ENCODE data around the gene TKT.

Gene TKT

DNA sequence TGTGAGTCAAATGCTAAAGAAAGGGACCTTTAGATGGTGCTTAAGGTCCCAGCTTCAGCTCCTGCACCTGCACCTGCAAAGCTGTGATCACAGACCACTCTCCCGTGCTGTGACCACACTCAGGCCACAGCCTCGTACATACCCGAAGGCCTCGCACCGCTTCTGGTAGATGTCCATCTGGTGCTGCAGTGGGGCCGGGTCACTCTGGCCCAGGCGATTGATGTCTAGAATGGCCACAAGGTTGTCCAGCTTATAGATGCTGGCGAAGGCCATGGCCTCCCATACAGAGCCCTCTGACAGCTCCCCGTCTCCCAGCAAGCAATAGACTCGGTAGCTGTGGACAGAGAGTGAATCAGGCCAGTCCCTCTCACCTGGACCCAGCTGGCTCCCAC lies 21.0 kb downstream of the TKT start:
- TF ChIP-seq, protein P1, sequence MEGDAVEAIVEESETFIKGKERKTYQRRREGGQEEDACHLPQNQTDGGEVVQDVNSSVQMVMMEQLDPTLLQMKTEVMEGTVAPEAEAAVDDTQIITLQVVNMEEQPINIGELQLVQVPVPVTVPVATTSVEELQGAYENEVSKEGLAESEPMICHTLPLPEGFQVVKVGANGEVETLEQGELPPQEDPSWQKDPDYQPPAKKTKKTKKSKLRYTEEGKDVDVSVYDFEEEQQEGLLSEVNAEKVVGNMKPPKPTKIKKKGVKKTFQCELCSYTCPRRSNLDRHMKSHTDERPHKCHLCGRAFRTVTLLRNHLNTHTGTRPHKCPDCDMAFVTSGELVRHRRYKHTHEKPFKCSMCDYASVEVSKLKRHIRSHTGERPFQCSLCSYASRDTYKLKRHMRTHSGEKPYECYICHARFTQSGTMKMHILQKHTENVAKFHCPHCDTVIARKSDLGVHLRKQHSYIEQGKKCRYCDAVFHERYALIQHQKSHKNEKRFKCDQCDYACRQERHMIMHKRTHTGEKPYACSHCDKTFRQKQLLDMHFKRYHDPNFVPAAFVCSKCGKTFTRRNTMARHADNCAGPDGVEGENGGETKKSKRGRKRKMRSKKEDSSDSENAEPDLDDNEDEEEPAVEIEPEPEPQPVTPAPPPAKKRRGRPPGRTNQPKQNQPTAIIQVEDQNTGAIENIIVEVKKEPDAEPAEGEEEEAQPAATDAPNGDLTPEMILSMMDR (IDR thresholded peaks at IDR 0.05; ENCODE audit: insufficient read depth, low read length): no peak
- no peak overlapping the region for H3K27ac ChIP-seq (replicated peaks)

DNA sequence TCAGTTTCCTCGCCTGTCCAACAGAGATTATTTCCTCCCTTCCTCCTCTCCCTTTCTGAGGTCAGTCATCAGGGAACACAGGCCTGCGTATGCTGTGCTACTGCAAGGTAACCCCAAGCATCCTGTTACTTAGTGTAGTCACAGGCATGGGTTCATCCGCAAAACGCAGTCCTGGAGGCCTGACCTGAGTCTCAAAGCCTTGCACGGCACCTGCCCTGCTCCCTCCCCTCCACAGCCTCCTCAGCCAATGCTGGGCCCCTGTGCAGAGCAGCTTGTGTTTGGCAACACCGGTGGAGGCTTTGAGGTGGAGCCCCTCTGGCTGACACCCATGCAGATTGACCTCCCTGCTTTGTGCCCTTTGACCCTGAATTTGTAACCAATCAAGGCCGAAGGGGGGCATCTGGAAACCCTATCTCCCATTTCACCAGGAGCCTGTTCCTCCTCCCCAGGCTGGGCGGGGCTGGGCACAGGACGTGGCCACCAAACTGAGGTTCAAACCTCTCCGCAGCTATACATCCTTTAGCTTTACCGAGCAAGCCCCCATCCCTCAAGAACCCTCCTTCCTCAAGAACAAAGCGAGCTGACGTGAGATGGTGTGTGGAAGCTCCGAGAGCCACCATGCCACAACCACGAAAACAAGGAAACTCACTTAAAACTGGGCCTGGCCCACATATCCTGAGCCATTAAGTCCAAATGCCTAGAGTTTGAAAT lies 21.5 kb downstream of the TKT start:
- TF ChIP-seq POLR2AphosphoS5 (IDR thresholded peaks at IDR 0.05; ENCODE audit: low read depth): peak; percentile 77
- TF ChIP-seq GABPA (IDR thresholded peaks at IDR 0.05; ENCODE audit: low read depth): no peak
- no peak for DNase-seq (ENCODE audit: low read depth in 1 of 2, low spot score in 1 of 2)
- H3K27me3 ChIP-seq (ENCODE audit: insufficient read depth, poor library complexity, severe bottlenecking): no peaks in the 10 kb centered on the region
- H3K27ac ChIP-seq (replicated peaks): 0 out of 2 replicates have a peak overlapping the region, but pooled peaks have one; percentile 25
- no peak overlapping the region for H3K4me3 ChIP-seq (replicated peaks; ENCODE audit: insufficient read depth, low read length)

More for the DNA sequence above, 21.0 kb downstream of the TKT start:
- H3K27me3 ChIP-seq (ENCODE audit: insufficient read depth, poor library complexity, severe bottlenecking): no peaks in the 10 kb centered on the region
- H3K4me3 ChIP-seq (replicated peaks; ENCODE audit: insufficient read depth, low read length): no peak overlapping the region
- no peak for DNase-seq (ENCODE audit: low read depth in 1 of 2, low spot score in 1 of 2)

DNA sequence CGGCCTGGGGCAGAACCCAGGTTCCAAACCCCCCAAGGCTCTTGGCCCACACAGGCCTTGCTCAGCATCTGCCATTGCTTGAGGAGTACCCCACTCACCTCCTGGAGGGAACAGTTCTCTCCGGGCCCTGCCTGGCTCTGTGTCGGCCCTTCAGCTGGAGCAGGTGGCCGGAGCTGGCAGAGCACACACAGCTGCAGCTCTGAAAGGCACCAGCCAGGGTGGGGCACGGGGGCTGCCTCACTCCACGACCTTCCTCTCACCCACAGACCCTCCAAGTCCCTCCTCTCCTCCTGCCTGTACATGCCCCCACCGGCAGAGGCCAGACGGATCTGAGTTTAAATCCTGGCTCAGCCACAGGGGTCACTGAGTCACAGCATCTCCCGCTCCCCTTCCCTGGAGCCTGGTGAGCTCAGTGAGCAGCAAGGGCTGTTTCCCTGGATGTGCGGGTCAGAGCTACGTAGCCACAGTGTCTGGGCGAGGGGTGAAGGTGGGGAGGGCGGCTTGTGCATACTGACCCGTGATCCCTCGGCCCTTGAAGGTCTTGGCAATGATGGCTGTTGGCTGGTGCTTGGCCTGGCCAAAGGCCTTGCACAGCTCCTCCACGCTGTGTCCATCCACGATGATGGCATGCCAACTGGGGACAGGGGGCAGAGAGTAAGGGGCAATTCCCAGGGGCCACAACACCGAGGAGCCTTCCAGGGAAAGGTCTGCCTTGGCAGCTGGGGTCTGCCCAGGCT lies 23.0 kb downstream of the TKT start:
- Histone ChIP-seq H3K4me3 (replicated peaks; ENCODE audit: insufficient read depth, low read length) (no peak overlapping the region), H3K27me3 (ENCODE audit: insufficient read depth, poor library complexity, severe bottlenecking) (no peaks in the 10 kb centered on the region), H3K27ac (replicated peaks) (peak overlapping the region; percentile 25)
- TF ChIP-seq, protein P2, sequence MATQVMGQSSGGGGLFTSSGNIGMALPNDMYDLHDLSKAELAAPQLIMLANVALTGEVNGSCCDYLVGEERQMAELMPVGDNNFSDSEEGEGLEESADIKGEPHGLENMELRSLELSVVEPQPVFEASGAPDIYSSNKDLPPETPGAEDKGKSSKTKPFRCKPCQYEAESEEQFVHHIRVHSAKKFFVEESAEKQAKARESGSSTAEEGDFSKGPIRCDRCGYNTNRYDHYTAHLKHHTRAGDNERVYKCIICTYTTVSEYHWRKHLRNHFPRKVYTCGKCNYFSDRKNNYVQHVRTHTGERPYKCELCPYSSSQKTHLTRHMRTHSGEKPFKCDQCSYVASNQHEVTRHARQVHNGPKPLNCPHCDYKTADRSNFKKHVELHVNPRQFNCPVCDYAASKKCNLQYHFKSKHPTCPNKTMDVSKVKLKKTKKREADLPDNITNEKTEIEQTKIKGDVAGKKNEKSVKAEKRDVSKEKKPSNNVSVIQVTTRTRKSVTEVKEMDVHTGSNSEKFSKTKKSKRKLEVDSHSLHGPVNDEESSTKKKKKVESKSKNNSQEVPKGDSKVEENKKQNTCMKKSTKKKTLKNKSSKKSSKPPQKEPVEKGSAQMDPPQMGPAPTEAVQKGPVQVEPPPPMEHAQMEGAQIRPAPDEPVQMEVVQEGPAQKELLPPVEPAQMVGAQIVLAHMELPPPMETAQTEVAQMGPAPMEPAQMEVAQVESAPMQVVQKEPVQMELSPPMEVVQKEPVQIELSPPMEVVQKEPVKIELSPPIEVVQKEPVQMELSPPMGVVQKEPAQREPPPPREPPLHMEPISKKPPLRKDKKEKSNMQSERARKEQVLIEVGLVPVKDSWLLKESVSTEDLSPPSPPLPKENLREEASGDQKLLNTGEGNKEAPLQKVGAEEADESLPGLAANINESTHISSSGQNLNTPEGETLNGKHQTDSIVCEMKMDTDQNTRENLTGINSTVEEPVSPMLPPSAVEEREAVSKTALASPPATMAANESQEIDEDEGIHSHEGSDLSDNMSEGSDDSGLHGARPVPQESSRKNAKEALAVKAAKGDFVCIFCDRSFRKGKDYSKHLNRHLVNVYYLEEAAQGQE (IDR thresholded peaks at IDR 0.05; ENCODE audit: insufficient replicate concordance, low read depth): no peak
- TF ChIP-seq POLR2AphosphoS5 (IDR thresholded peaks at IDR 0.05; ENCODE audit: low read depth): peak; percentile 49; the same call in 1 of the 2 replicates
- DNase-seq (ENCODE audit: low read depth in 1 of 2, low spot score in 1 of 2): no peak

DNA sequence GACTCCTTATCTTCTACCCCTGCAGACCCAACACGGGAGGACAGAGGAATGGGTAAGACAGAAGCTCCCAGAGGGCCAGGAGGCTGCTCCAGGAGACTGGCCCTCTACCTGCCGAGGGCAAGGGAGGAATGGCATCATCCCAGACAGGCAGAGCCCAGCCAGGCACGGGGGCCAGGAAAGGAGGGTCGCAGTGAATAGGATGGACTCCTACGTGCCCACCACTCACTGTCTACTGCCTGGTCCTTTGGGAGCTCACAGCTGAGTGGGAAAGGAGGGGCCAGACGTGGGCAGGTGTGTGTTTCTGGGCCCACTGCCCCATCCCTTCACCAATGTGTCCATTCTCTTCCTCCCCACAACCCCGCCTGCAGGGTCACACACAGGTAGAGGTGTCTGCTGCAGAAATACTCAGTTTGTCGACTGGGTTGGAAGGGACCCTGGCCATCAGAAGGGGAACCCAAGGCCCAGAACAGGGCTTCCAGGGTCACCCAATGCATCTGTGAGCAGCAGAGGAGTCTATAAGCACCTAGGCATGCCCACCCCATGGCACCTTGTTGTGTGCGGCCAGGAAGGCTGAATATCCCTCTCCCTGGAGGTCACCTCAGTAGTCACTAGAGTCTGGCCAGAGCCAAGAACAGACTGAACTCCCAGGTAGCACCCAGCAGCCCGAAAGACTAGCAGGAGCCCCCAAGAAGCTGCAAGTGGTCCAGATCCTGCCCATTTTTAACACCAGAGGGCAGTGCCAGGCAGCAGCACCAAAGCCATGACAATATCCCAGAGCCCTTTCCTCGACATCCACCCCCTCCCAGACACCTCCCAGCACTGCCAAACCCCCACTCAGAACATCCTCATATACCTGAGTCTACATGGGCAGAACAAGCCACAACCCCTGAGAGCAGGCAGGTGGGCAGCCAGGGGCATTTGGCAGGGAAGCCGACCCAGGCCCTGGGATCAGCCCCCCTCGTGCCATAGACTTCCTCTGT lies 24.0 kb downstream of the TKT start:
- no peak for DNase-seq (ENCODE audit: low read depth in 1 of 2, low spot score in 1 of 2)
- TF ChIP-seq, protein P2 (IDR thresholded peaks at IDR 0.05; ENCODE audit: insufficient replicate concordance, low read depth): no peak
- peak; percentile 23; the same call in 1 of the 2 replicates for TF ChIP-seq POLR2AphosphoS5 (IDR thresholded peaks at IDR 0.05; ENCODE audit: low read depth)
- no peak for TF ChIP-seq GABPA (IDR thresholded peaks at IDR 0.05; ENCODE audit: low read depth)
- TF ChIP-seq, protein P1 (IDR thresholded peaks at IDR 0.05; ENCODE audit: insufficient read depth, low read length): no peak
- no peak for TF ChIP-seq SPI1 (IDR thresholded peaks at IDR 0.05; ENCODE audit: borderline replicate concordance, low read depth)
- H3K27ac ChIP-seq (replicated peaks): peak overlapping the region; percentile 7; the same call in 1 of the 2 replicates
- no peak overlapping the region for H3K4me3 ChIP-seq (replicated peaks; ENCODE audit: insufficient read depth, low read length)
- H3K27me3 ChIP-seq (ENCODE audit: insufficient read depth, poor library complexity, severe bottlenecking): no peaks in the 10 kb centered on the region

Data from HL-60 (cell line).